Body of pancreas (tissue), 4 donors: ENCODE results near the gene SLC26A6.

Source experiments
- CTCF ChIP-seq, 7 experiments: fragments of 450-650 bp in 4 of 7; fragments of 200-600 bp in 3 of 7; sonication (generic) in 3 of 7; IDR thresholded peaks; one replicate each; pipeline ENCODE4 v1.5.1; 2016 to 2019; ENCODE audit warnings: antibody characterized with exemption in 7 of 7
- POLR2A ChIP-seq, 3 donors: fragments of 450-650 bp; IDR thresholded peaks; one replicate each; pipeline ENCODE4 v1.6.1; 2016; ENCODE audit warnings: antibody characterized with exemption in 3 of 3, mild to moderate bottlenecking in 2 of 3

DNA sequence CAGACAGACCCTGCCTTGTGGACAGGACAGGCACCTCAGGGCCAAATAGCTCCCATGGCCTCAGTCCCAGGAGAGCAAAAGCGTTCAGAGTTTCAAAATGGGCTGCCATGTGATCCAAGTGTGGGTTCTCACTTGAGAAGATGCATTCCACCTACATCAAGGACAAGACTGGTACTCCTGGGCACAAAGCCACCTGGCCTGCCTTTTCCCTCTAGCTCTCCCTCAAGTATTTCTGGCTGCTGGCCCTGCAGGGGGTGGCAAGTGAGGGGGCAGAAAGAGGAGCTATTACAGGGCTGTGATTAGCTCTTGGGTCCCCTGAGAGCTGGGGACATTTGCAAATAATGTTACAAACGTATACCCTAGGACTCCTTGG lies 33.7 kb downstream of the SLC26A6 start:
- no peak for TF ChIP-seq CTCF (IDR thresholded peaks at IDR 0.05)
- no peak for TF ChIP-seq POLR2A (IDR thresholded peaks at IDR 0.05)
